Natural killer cell treated with Interleukin-12 subunit alpha and Interleukin-12 subunit beta and Interleukin-15 and Interleukin-18, amount 100 ng/mL, for 72 hours (primary cell): Measurements from ENCODE around the gene NMB. TPM values are rescaled to one million over a fixed set of nuclear protein-coding genes. Genes with fewer than 3 reads are reported as not detected.
"Not testable (repeated sequence)": the region's sequence is repeated elsewhere in the genome, so short reads cannot be mapped to it uniquely, and the experiment has no call there.

Experiments
- ATAC-seq, 2 donors: fragments of 150-1000 bp; cut with Tn5 transposase in 1 of 2; sonication (Bioruptor Pico), chemical (Tn5 transposase) in 1 of 2; 2 replicates each; pipeline ENCODE4 v1.10.0; 2021
- DNase-seq: peaks from one replicate; pipeline ENCODE4 v3.0.0; 2022; ENCODE audit warnings: low spot score
- H3K27ac Mint-ChIP-seq, 2 donors: 1 replicate in 1 of 2; 2 replicates in 1 of 2; pipeline ENCODE4 v1.8.0; 2022; ENCODE audit warnings: mixed read lengths in 2 of 2, mild to moderate bottlenecking in 1 of 2, moderate library complexity in 1 of 2
- H3K27me3 Mint-ChIP-seq, 2 donors: 1 replicate in 1 of 2; 2 replicates in 1 of 2; pipeline ENCODE4 v1.8.0; 2022; ENCODE audit warnings: mixed read lengths in 2 of 2
- H3K36me3 Mint-ChIP-seq: one replicate; pipeline ENCODE4 v1.8.0; 2022; ENCODE audit warnings: mixed read lengths
- H3K4me1 Mint-ChIP-seq, 2 donors: 1 replicate in 1 of 2; 2 replicates in 1 of 2; pipeline ENCODE4 v1.8.0; 2022; ENCODE audit warnings: low read depth in 2 of 2, mixed read lengths in 2 of 2, mild to moderate bottlenecking in 1 of 2
- H3K4me3 Mint-ChIP-seq: one replicate; pipeline ENCODE4 v1.8.0; 2022; ENCODE audit warnings: mixed read lengths
- H3K9me3 Mint-ChIP-seq: 2 replicates; pipeline ENCODE4 v1.8.0; 2022; ENCODE audit warnings: mixed read lengths
- total RNA-seq, 2 donors: library from RNA; stranded (reverse); gene quantifications; one replicate each; pipeline ENCODE4 v1.2.3, GENCODE V29; 2022

NMB gene, protein sequence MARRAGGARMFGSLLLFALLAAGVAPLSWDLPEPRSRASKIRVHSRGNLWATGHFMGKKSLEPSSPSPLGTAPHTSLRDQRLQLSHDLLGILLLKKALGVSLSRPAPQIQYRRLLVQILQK
- total RNA-seq, result 1 to 10 TPM; 3.8 to 7.1 TPM

DNA sequence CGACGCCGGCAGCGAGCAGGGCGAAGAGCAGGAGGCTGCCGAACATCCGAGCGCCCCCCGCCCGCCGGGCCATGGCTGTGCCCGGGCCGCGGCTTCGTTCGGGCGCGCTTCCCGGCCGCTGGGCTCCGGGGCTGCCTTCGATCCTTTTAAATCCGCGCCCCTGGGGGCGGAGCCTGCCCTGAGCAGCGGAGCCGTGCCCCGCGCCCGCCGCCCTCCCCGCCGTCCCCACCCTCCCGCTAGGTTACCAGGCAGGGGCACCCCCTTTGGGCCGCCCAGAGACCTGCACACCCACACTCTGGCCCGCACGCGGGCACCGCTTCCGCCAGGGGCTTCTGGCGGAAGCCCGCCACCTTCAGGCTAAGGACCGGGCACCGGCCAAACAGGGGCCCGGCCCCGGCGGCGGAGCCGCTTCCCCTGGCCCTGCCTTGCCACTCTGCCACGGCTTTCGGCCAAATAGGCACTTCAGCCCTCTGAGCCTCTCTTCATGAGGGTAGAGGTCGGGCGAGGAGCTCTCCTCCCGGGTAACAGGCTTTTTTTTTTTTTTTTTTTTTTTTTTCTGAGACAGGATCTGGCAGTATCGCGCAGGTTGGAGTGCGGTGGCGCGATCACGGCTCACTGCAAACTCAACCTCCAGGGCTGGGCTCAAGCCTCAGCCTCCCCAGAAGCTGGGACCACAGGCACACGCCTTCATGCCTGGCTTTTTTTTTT lies at the start of gene NMB:
TSS of gene NMB (minus strand) at position 120 of the 708 bp plus-strand sequence. CDS start at position 73, 47 bp downstream.
- Mint-ChIP-seq H3K27me3 (no peaks in the 10 kb centered on the region), H3K9me3 (no peaks in the 10 kb centered on the region), H3K27ac (peak within 1 kb of the TSS; percentile 61 to 74), H3K4me1 (peaks cover 37 to 41% of the 10 kb centered on the region in 2 donors), H3K4me3 (peak within 1 kb of the TSS; percentile 77), H3K36me3 (no peaks in the 10 kb centered on the region)
- ATAC-seq (peak; percentile 86 to 88), DNase-seq (peak; percentile 92)

- Mint-ChIP-seq H3K27ac (peak overlapping the region in 1 of 2 donors; percentile 18), H3K4me3 (no peak overlapping the region), H3K9me3 (no peaks in the 10 kb centered on the region), H3K27me3 (no peaks in the 10 kb centered on the region), H3K4me1 (peaks cover 47 to 49% of the 10 kb centered on the region in 2 donors), H3K36me3 (no peaks in the 10 kb centered on the region)
- no peak for ATAC-seq
- no peak for DNase-seq
Observed at GRCh38 chr15:84703808-84704207, 45.8 kb upstream of the NMB start.

DNA sequence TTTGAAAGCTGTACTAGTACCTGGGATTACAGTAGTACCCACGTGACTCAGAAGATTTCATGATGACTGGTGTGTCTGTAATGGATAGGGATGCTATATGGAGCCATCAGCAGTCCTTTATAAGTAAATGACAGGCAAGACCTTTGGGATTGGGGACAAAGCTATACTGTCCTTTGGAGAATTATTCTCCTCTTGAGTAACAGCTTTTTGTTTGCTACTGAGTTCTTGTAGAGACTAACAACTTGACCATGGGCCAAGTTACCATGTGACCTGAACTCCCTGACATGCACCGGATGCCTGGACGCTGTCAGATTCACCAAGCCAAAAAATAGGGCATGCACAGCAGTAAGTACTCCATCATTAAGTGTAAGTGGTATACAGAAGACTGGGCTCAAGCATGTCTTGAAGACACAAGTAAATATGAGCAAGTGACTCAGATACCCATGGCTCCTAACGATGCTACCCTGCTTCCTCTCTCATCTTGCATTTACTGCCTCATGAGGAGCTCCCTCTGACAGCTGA lies 45.0 kb upstream of the NMB start:
- H3K27ac Mint-ChIP-seq, result peak overlapping the region in 1 of 2 donors; percentile 18
- H3K4me3 Mint-ChIP-seq, result no peak overlapping the region
- ATAC-seq (peak; percentile 40 to 49), DNase-seq (no peak)
- H3K36me3 Mint-ChIP-seq, result no peaks in the 10 kb centered on the region
- H3K27me3 Mint-ChIP-seq, result no peaks in the 10 kb centered on the region
- H3K9me3 Mint-ChIP-seq, result no peaks in the 10 kb centered on the region
- H3K4me1 Mint-ChIP-seq, result peaks cover 41 to 45% of the 10 kb centered on the region in 2 donors

- H3K4me3 Mint-ChIP-seq, result no peak overlapping the region
Observed at GRCh38 chr15:84699538-84700191, 41.7 kb upstream of the NMB start.

GRCh38 chr15:84697236-84697990 lies 39.4 kb upstream of the NMB start:
- Mint-ChIP-seq H3K9me3 (no peaks in the 10 kb centered on the region), H3K4me3 (no peak overlapping the region), H3K27me3 (no peaks in the 10 kb centered on the region), H3K27ac (no peak overlapping the region), H3K36me3 (no peaks in the 10 kb centered on the region), H3K4me1 (peaks cover 24 to 31% of the 10 kb centered on the region in 2 donors)
- DNase-seq (no peak), ATAC-seq (no peak)

More at GRCh38 chr15:84699538-84700191, 41.7 kb upstream of the NMB start:
- ATAC-seq (no peak), DNase-seq (no peak)
- Mint-ChIP-seq H3K27ac (no peak overlapping the region), H3K27me3 (no peaks in the 10 kb centered on the region), H3K4me1 (peaks cover 46 to 51% of the 10 kb centered on the region in 2 donors), H3K9me3 (no peaks in the 10 kb centered on the region), H3K36me3 (no peaks in the 10 kb centered on the region)

GRCh38 chr15:84696757-84697156 lies 38.8 kb upstream of the NMB start:
- H3K4me1 Mint-ChIP-seq, result peaks cover 27 to 31% of the 10 kb centered on the region in 2 donors
- ATAC-seq (no peak), DNase-seq (no peak)
- no peaks in the 10 kb centered on the region for H3K27me3 Mint-ChIP-seq
- no peak overlapping the region for H3K27ac Mint-ChIP-seq
- H3K36me3 Mint-ChIP-seq, result no peaks in the 10 kb centered on the region
- no peak overlapping the region for H3K4me3 Mint-ChIP-seq
- H3K9me3 Mint-ChIP-seq, result no peaks in the 10 kb centered on the region

- Mint-ChIP-seq H3K36me3 (peaks cover 8% of the 10 kb centered on the region), H3K27me3 (no peaks in the 10 kb centered on the region), H3K27ac (no peak overlapping the region), H3K4me3 (no peak overlapping the region), H3K9me3 (no peaks in the 10 kb centered on the region), H3K4me1 (peaks cover 5 to 6% of the 10 kb centered on the region in 2 donors)
- DNase-seq (no peak), ATAC-seq (no peak)
Observed at GRCh38 chr15:84690342-84690741, 32.3 kb upstream of the NMB start.

GRCh38 chr15:84689858-84690257 lies 31.9 kb upstream of the NMB start:
- H3K4me1 Mint-ChIP-seq, result peaks cover 5 to 6% of the 10 kb centered on the region in 2 donors

GRCh38 chr15:84686446-84686845 lies 28.4 kb upstream of the NMB start:
- H3K27ac Mint-ChIP-seq, ATAC-seq, H3K9me3 Mint-ChIP-seq, H3K36me3 Mint-ChIP-seq, H3K27me3 Mint-ChIP-seq, H3K4me3 Mint-ChIP-seq, DNase-seq: not testable (repeated sequence)
- peaks cover 9 to 11% of the 10 kb centered on the region in 2 donors for H3K4me1 Mint-ChIP-seq

More at GRCh38 chr15:84689858-84690257, 31.9 kb upstream of the NMB start:
- H3K9me3 Mint-ChIP-seq, result no peaks in the 10 kb centered on the region
- H3K27ac Mint-ChIP-seq, result no peak overlapping the region
- H3K27me3 Mint-ChIP-seq, result no peaks in the 10 kb centered on the region
- peaks cover 8% of the 10 kb centered on the region for H3K36me3 Mint-ChIP-seq
- ATAC-seq (no peak), DNase-seq (no peak)
- H3K4me3 Mint-ChIP-seq, result no peak overlapping the region

DNA sequence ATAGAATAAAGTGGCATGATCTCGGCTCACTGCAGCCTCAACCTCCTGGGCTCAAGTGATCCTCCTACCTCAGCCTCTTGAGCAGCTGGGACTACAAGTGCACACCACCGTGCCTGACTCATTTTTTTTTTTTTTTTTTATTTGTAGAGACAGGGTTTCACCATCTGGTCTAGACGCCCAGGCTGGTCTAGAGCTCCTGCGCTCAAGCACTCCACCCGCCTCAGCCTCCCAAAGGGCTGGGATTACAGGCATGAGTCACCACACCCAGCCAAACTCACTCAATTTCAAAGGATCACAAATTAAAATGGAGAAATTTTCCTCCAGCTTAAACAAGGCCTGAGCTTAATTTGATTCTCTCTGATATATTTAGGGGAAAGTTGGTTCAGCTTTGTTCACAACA lies 27.3 kb upstream of the NMB start:
- no peaks in the 10 kb centered on the region for H3K9me3 Mint-ChIP-seq
- no peaks in the 10 kb centered on the region for H3K27me3 Mint-ChIP-seq
- peaks cover 6 to 10% of the 10 kb centered on the region in 2 donors for H3K4me1 Mint-ChIP-seq
- no peak overlapping the region for H3K4me3 Mint-ChIP-seq
- DNase-seq (no peak), ATAC-seq (no peak)
- no peak overlapping the region for H3K27ac Mint-ChIP-seq
- peaks cover 7% of the 10 kb centered on the region for H3K36me3 Mint-ChIP-seq

- Mint-ChIP-seq H3K27me3 (no peaks in the 10 kb centered on the region), H3K4me3 (no peak overlapping the region), H3K36me3 (peaks cover 4% of the 10 kb centered on the region), H3K27ac (no peak overlapping the region), H3K9me3 (no peaks in the 10 kb centered on the region), H3K4me1 (peaks cover 6 to 7% of the 10 kb centered on the region in 2 donors)
- no peak for DNase-seq
- no peak for ATAC-seq
Observed at GRCh38 chr15:84684092-84684491, 26.1 kb upstream of the NMB start.

DNA sequence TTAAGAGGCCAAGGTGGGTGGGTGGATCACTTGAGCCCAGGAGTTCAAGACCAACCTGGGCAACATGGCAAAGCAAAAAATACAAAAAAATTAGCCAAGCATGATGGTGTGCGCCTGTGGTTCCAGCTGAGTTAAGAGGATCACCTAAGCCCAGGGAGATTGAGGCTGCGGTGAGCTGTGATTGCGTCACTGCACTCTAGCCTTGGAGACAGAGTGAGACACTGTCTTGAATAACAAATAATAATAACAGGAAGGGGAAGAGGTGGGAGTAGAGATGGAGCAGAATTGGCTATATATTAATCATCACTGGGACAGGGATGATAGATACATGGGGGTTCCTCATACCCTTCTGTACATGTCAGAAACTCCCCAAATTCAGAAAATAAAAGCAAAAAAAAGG lies 23.8 kb upstream of the NMB start:
- DNase-seq (no peak), ATAC-seq (peak in 1 of 2 donors; percentile 27)
- no peaks in the 10 kb centered on the region for H3K27me3 Mint-ChIP-seq
- no peaks in the 10 kb centered on the region for H3K9me3 Mint-ChIP-seq
- peaks cover 4% of the 10 kb centered on the region for H3K36me3 Mint-ChIP-seq
- H3K4me3 Mint-ChIP-seq, result no peak overlapping the region
- peaks cover 6 to 7% of the 10 kb centered on the region in 2 donors for H3K4me1 Mint-ChIP-seq
- peak overlapping the region in 1 of 2 donors; percentile 54 for H3K27ac Mint-ChIP-seq

- Mint-ChIP-seq H3K36me3 (peaks cover 32% of the 10 kb centered on the region), H3K27me3 (no peaks in the 10 kb centered on the region), H3K4me3 (no peak overlapping the region)
Observed at GRCh38 chr15:84671211-84671610, 13.2 kb upstream of the NMB start.

More at GRCh38 chr15:84671211-84671610, 13.2 kb upstream of the NMB start:
- Mint-ChIP-seq H3K4me1 (peaks cover 26 to 37% of the 10 kb centered on the region in 2 donors), H3K9me3 (no peaks in the 10 kb centered on the region), H3K27ac (peak overlapping the region; percentile 22 to 52)
- ATAC-seq, result no peak
- no peak for DNase-seq
